ENCODE measurements around the gene BTNL2.

GRCh38 chr6:32427934-32428474 lies 21.0 kb upstream of the BTNL2 start:
- TF ChIP-seq CTCF (IDR thresholded peaks at IDR 0.05) (no peak), POLR2A (IDR thresholded peaks at IDR 0.05; ENCODE audit: low read length) (no peak), BCL3 (IDR thresholded peaks at IDR 0.05) (no peak), E2F6 (IDR thresholded peaks at IDR 0.05; ENCODE audit: borderline replicate concordance, low read depth) (no peak), RFX5 (IDR thresholded peaks at IDR 0.05) (no peak), JUNB (IDR thresholded peaks at IDR 0.05) (no peak), EHMT2 (IDR thresholded peaks at IDR 0.05; ENCODE audit: low read depth) (no peak), EP300 (IDR thresholded peaks at IDR 0.05) (no peak), BHLHE40 (IDR thresholded peaks at IDR 0.05; ENCODE audit: low read depth, low read length) (no peak), POLR2AphosphoS2 (conservative IDR thresholded peaks at IDR 0.05; ENCODE audit: low read length) (no peak), ZC3H11A (IDR thresholded peaks at IDR 0.05) (no peak), RAD21 (conservative IDR thresholded peaks at IDR 0.05 in 1 of 2, IDR thresholded peaks at IDR 0.05 in 1 of 2) (no peak)

Measured in A549 (cell line).